ENCODE results near the gene CD83.
A peak's percentile ranks its signal among the peaks of the same experiment; 100 is the strongest.
"Not testable (repeated sequence)": the region's sequence is repeated elsewhere in the genome, so short reads cannot be mapped to it uniquely, and the experiment has no call there.

CD83 gene

GRCh38 chr6:14117158-14118090, at the start of gene CD83:
CD83 (plus strand) TSS chr6:14117772; CDS start chr6:14117812, 40 bp downstream.
- peak; percentile 25 to 40 for DNase-seq (ENCODE audit: low read depth in 2 of 2)
- TF ChIP-seq CTCF (IDR thresholded peaks at IDR 0.05; ENCODE audit: low read depth, low read length) = no peak
- H3K4me3 ChIP-seq (replicated peaks in 1 of 2; ENCODE audit: low read depth in 2 of 2, low read length in 2 of 2) = peak within 1 kb of the TSS; percentile 53 to 59

GRCh38 chr6:14068133-14068532, 49.4 kb upstream of the CD83 start:
- DNase-seq (ENCODE audit: low read depth in 2 of 2) = peak; percentile 77 to 88

GRCh38 chr6:14068623-14069022, 48.9 kb upstream of the CD83 start:
- DNase-seq (ENCODE audit: low read depth in 2 of 2) = no peak
- no peak overlapping the region for H3K4me3 ChIP-seq (replicated peaks in 1 of 2; ENCODE audit: low read depth in 2 of 2, low read length in 2 of 2)
- no peak for TF ChIP-seq CTCF (IDR thresholded peaks at IDR 0.05; ENCODE audit: low read depth, low read length)

More at GRCh38 chr6:14068133-14068532, 49.4 kb upstream of the CD83 start:
- TF ChIP-seq CTCF (IDR thresholded peaks at IDR 0.05; ENCODE audit: low read depth, low read length) = no peak
- H3K4me3 ChIP-seq (replicated peaks in 1 of 2; ENCODE audit: low read depth in 2 of 2, low read length in 2 of 2) = no peak overlapping the region

GRCh38 chr6:14070457-14070856, 47.1 kb upstream of the CD83 start:
- TF ChIP-seq CTCF (IDR thresholded peaks at IDR 0.05; ENCODE audit: low read depth, low read length) = no peak
- H3K4me3 ChIP-seq (replicated peaks in 1 of 2; ENCODE audit: low read depth in 2 of 2, low read length in 2 of 2) = no peak overlapping the region
- DNase-seq (ENCODE audit: low read depth in 2 of 2) = peak in 1 of 2 donors; percentile 17

- TF ChIP-seq CTCF (IDR thresholded peaks at IDR 0.05; ENCODE audit: low read depth, low read length) = no peak
- H3K4me3 ChIP-seq (replicated peaks in 1 of 2; ENCODE audit: low read depth in 2 of 2, low read length in 2 of 2) = no peak overlapping the region
- DNase-seq (ENCODE audit: low read depth in 2 of 2) = no peak
Measured at GRCh38 chr6:14072084-14072483, 45.5 kb upstream of the CD83 start.

- H3K4me3 ChIP-seq (replicated peaks in 1 of 2; ENCODE audit: low read depth in 2 of 2, low read length in 2 of 2); DNase-seq (ENCODE audit: low read depth in 2 of 2): not testable (repeated sequence)
Measured at GRCh38 chr6:14073561-14074354, 43.8 kb upstream of the CD83 start.
